Smooth muscle cell (in vitro differentiated cells): ENCODE data around the gene KRTAP6-2. TPM values are rescaled to one million over a fixed set of nuclear protein-coding genes. Genes with fewer than 3 reads are reported as not detected.

Experiments used
- DNase-seq: peaks from one replicate; lab custom pipeline; 2025; ENCODE audit not compliant: unreplicated experiment; lab: John Stamatoyannopoulos, UW
- H2AFZ ChIP-seq: fragments of 200-600 bp; sonication (generic); 2 replicates; pipeline ENCODE4 v1.6.0; 2016; ENCODE audit warnings: antibody characterized with exemption, low read depth, mild to moderate bottlenecking
- H3F3A ChIP-seq: fragments of 200-600 bp; sonication (generic); 2 replicates; pipeline ENCODE4 v1.6.0; 2017; ENCODE audit warnings: antibody characterized with exemption, low read depth
- H3K27ac ChIP-seq: fragments of 200-600 bp; sonication (generic); 2 replicates; pipeline ENCODE4 v1.5.1; 2016; ENCODE audit warnings: low read depth, mild to moderate bottlenecking
- H3K27me3 ChIP-seq: fragments of 200-600 bp; sonication (generic); 2 replicates; pipeline ENCODE4 v1.6.1; 2016; ENCODE audit warnings: low read depth, mild to moderate bottlenecking
- H3K36me3 ChIP-seq: fragments of 200-600 bp; sonication (generic); 2 replicates; pipeline ENCODE4 v1.5.1; 2016; ENCODE audit warnings: low read depth
- H3K4me1 ChIP-seq: fragments of 200-600 bp; sonication (generic); 2 replicates; pipeline ENCODE4 v1.5.1; 2016; ENCODE audit warnings: low read depth
- H3K4me2 ChIP-seq: fragments of 200-600 bp; sonication (generic); 2 replicates; pipeline ENCODE4 v1.6.0; 2016; ENCODE audit warnings: mild to moderate bottlenecking
- H3K4me3 ChIP-seq: fragments of 200-600 bp; sonication (generic); 2 replicates; pipeline ENCODE4 v1.5.1; 2016; ENCODE audit warnings: mild to moderate bottlenecking
- H3K79me2 ChIP-seq: fragments of 200-600 bp; sonication (generic); 2 replicates; pipeline ENCODE4 v1.6.0; 2016; ENCODE audit warnings: low read depth, mild to moderate bottlenecking
- H3K9ac ChIP-seq: fragments of 200-600 bp; sonication (generic); 2 replicates; pipeline ENCODE4 v1.6.0; 2016; ENCODE audit warnings: low read depth
- H3K9me3 ChIP-seq: fragments of 200-600 bp; sonication (generic); replicated peaks from 2 replicates; pipeline ENCODE4 v1.5.1; 2016; ENCODE audit warnings: low read depth
- H4K20me1 ChIP-seq: fragments of 200-600 bp; sonication (generic); 2 replicates; pipeline ENCODE4 v1.6.0; 2016; ENCODE audit warnings: low read depth
- WGBS: methylation state at CpG from one replicate; pipeline ENCODE4 v1.1.7; 2016; ENCODE audit warnings: low lambda C conversion rate; 5-methylcytosine and 5-hydroxymethylcytosine counted together
- polyA plus RNA-seq: library from polyadenylated mRNA; unstranded; fragments of >200 nt; fragmentation: Nextera tagmentation; extraction: Ambion mirVana; gene quantifications from 2 replicates; pipeline ENCODE4 v1.2.1, GENCODE V29; 2016
- total RNA-seq: library from RNA; depleted of rRNA; stranded (reverse); fragments of >200 nt; gene quantifications from 2 replicates; pipeline ENCODE4 v1.2.3, GENCODE V29; 2014
- TF ChIP-seq, protein P1 (sequence below): fragments of 200-600 bp; sonication (generic); IDR thresholded peaks from 2 replicates; pipeline ENCODE4 v1.5.1; 2017; ENCODE audit warnings: borderline replicate concordance, mild to moderate bottlenecking, antibody characterized with exemption; ENCODE audit not compliant: insufficient read depth, poor library complexity, severe bottlenecking

Gene KRTAP6-2
- total and polyA plus RNA-seq, 2 experiments from 2014 or later = not detected

- no peak overlapping the region for H3K4me3 ChIP-seq
- no peak overlapping the region for H3K9ac ChIP-seq
- H2AFZ ChIP-seq = no peak overlapping the region
- WGBS = 76% methylated on average over 2 of the region's 2 CpGs
- H3K36me3 ChIP-seq = no peaks in the 10 kb centered on the region
- H3K27me3 ChIP-seq = no peaks in the 10 kb centered on the region
- no peak overlapping the region for H3K27ac ChIP-seq
- no peaks in the 10 kb centered on the region for H3K9me3 ChIP-seq
- H4K20me1 ChIP-seq = no peaks in the 10 kb centered on the region
- H3K4me2 ChIP-seq = no peak overlapping the region
- H3K79me2 ChIP-seq = no peaks in the 10 kb centered on the region
- H3F3A ChIP-seq = no peaks in the 10 kb centered on the region
- no peak for DNase-seq
- H3K4me1 ChIP-seq = no peaks in the 10 kb centered on the region
- TF ChIP-seq, protein P1, sequence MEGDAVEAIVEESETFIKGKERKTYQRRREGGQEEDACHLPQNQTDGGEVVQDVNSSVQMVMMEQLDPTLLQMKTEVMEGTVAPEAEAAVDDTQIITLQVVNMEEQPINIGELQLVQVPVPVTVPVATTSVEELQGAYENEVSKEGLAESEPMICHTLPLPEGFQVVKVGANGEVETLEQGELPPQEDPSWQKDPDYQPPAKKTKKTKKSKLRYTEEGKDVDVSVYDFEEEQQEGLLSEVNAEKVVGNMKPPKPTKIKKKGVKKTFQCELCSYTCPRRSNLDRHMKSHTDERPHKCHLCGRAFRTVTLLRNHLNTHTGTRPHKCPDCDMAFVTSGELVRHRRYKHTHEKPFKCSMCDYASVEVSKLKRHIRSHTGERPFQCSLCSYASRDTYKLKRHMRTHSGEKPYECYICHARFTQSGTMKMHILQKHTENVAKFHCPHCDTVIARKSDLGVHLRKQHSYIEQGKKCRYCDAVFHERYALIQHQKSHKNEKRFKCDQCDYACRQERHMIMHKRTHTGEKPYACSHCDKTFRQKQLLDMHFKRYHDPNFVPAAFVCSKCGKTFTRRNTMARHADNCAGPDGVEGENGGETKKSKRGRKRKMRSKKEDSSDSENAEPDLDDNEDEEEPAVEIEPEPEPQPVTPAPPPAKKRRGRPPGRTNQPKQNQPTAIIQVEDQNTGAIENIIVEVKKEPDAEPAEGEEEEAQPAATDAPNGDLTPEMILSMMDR = no peak
These were observed 35.1 kb downstream of the KRTAP6-2 start for GRCh38 chr21:30563630-30564029.

GRCh38 chr21:30563072-30563471, 35.6 kb downstream of the KRTAP6-2 start:
- 35% methylated on average over 6 of the region's 6 CpGs for WGBS

GRCh38 chr21:30561957-30562356, 36.7 kb downstream of the KRTAP6-2 start:
- no peaks in the 10 kb centered on the region for H3K9me3 ChIP-seq
- H3K4me3 ChIP-seq = no peak overlapping the region
- DNase-seq = no peak
- no peaks in the 10 kb centered on the region for H3K4me1 ChIP-seq
- TF ChIP-seq, protein P1 = no peak
- H3F3A ChIP-seq = no peaks in the 10 kb centered on the region
- H3K27ac ChIP-seq = no peak overlapping the region
- H3K27me3 ChIP-seq = no peaks in the 10 kb centered on the region
- no peak overlapping the region for H3K9ac ChIP-seq
- no peak overlapping the region for H2AFZ ChIP-seq
- no peak overlapping the region for H3K4me2 ChIP-seq
- 87% methylated on average over 2 of the region's 2 CpGs for WGBS
- no peaks in the 10 kb centered on the region for H3K36me3 ChIP-seq
- H3K79me2 ChIP-seq = no peaks in the 10 kb centered on the region
- no peaks in the 10 kb centered on the region for H4K20me1 ChIP-seq

More at GRCh38 chr21:30563072-30563471, 35.6 kb downstream of the KRTAP6-2 start:
- Histone ChIP-seq H3K4me2 (no peak overlapping the region), H4K20me1 (no peaks in the 10 kb centered on the region), H3K27ac (no peak overlapping the region), H3K79me2 (no peaks in the 10 kb centered on the region), H3K4me3 (no peak overlapping the region), H3K27me3 (no peaks in the 10 kb centered on the region), H3K9me3 (no peaks in the 10 kb centered on the region), H3K4me1 (no peaks in the 10 kb centered on the region), H3K36me3 (no peaks in the 10 kb centered on the region), H3K9ac (no peak overlapping the region), H3F3A (no peaks in the 10 kb centered on the region), H2AFZ (no peak overlapping the region)
- TF ChIP-seq, protein P1 = no peak
- no peak for DNase-seq

DNA sequence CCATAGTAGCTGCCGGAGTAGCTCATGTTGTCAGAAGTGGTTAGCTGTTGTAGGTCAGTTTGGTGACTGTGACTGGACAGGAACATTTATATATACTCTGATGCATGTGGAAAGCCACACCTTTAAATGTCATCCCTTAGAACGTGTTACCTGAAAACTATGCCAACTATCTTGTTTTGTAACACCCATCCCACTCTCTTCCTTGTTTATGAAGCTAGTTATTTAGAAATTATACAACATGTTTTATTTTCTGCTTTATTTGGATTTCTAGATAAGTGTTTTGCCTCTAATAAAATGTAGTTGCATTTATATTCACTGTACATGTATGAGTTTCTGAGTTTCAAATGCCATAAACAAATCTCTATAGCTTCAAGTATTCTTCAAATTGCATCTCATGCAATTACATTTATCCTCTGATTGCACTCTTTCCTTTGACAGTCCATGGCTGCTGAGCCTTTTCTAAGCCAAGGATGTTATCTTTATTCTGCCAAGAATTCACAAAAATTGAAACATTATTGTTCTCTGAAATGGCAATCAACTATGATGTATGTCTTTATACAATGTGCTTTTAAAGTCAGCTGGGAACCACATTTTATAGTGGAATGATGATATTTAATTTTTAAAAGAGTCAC, 37.3 kb downstream of the KRTAP6-2 start, which contains the start of gene KRTAP19-7:
Gene KRTAP19-7 (minus strand): TSS at position 51 of the 632 bp plus-strand sequence. CDS start 25 bp downstream, at position 26.
- H3K9me3 ChIP-seq = no peaks in the 10 kb centered on the region
- no peaks in the 10 kb centered on the region for H3F3A ChIP-seq
- H3K36me3 ChIP-seq = no peaks in the 10 kb centered on the region
- no peak within 1 kb of the TSS for H3K27ac ChIP-seq
- H3K4me1 ChIP-seq = no peaks in the 10 kb centered on the region
- H4K20me1 ChIP-seq = no peaks in the 10 kb centered on the region
- H3K79me2 ChIP-seq = no peaks in the 10 kb centered on the region
- no peak within 1 kb of the TSS for H3K4me2 ChIP-seq
- H3K27me3 ChIP-seq = no peaks in the 10 kb centered on the region
- DNase-seq = no peak
- TF ChIP-seq, protein P1 = no peak
- WGBS = 77% methylated on average over 2 of the region's 2 CpGs
- H3K4me3 ChIP-seq = no peak within 1 kb of the TSS
- H3K9ac ChIP-seq = no peak within 1 kb of the TSS
- no peak within 1 kb of the TSS for H2AFZ ChIP-seq
